ENCODE measurements around the gene SPSB1.

SPSB1 gene

GRCh38 chr1:9417695-9418094, 125.0 kb downstream of the SPSB1 start:
- in situ Hi-C loops (cut with MboI; ENCODE audit: low pct_unique_long_range_greater_than_20kb, low sequenced_read_pairs, unreplicated experiment) = no loop called here
- TF ChIP-seq CTCF (IDR thresholded peaks at IDR 0.05; ENCODE audit: extremely low read depth, insufficient read depth, missing control alignments) = no peak
- no peak for DNase-seq (ENCODE audit: low spot score)

GRCh38 chr1:9418851-9419250, 126.2 kb downstream of the SPSB1 start:
- TF ChIP-seq CTCF (IDR thresholded peaks at IDR 0.05; ENCODE audit: extremely low read depth, insufficient read depth, missing control alignments) = no peak
- in situ Hi-C loops (cut with MboI; ENCODE audit: low pct_unique_long_range_greater_than_20kb, low sequenced_read_pairs, unreplicated experiment) = no loop called here
- DNase-seq (ENCODE audit: low spot score) = no peak

All from GM13977 (cell line).